ENCODE measurements around the gene PTPRR.
"Not testable (repeated sequence)": the region's sequence is repeated elsewhere in the genome, so short reads cannot be mapped to it uniquely, and the experiment has no call there.

PTPRR gene

DNA sequence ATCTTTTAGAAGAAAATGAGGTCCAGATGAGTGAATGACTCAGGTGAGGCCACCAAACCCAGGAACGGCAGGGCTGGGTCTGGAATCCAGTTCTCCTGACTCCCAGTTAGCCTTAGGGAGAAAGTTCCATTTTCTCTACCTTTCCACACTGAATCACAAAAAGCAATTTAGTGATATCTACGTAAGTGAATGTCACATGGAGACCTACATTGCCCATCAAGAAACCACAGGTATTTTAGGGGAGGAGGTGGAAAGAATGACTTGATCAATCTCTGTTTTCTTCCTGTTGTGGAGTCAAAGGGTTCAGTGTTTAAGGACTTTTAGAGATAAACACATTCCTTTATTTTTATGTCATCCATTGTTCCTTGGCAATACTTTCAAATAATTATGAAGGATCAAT, 176.4 kb downstream of the PTPRR start:
- no peak for DNase-seq (ENCODE audit: low read depth)

DNA sequence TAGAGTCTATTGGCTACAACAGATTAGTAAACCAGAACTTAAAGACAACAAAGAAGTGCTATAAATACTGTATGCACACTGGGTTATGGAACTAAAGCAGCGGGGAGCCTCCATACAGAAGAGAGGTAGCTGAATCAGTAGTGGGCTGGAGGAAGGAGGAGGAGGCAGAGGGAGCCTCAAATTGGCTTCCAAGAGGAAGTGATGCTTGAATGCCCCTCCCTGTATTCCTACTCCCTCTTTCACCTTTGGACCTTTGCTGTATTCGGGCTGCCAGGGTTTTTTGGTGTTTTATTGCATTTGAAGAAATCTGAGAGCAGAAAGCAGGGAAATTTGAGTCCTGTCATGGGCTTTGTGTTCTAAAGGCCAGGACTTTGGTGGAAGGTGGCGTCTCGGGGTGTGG, 179.3 kb downstream of the PTPRR start:
- no peak for DNase-seq (ENCODE audit: low read depth)

DNA sequence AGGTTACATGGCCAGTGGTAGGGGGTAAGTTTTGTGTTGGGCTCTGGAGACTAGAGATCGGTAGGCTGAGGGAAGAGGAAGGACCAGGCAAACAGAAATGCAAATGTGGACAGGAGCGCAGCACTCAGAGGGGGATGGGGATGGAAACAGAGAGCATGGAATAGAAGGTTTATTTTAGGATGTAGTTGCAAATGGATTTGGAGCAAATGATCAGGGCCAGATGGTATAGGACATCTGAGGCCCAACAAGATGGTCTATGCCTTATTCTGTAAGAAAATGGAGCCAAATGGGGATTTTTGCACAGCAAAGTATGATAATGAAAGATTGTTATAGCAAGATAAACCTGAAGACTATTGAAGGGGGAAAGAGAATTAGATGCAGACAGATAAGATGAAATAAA, 180.8 kb downstream of the PTPRR start:
- no peak for DNase-seq (ENCODE audit: low read depth)

DNA sequence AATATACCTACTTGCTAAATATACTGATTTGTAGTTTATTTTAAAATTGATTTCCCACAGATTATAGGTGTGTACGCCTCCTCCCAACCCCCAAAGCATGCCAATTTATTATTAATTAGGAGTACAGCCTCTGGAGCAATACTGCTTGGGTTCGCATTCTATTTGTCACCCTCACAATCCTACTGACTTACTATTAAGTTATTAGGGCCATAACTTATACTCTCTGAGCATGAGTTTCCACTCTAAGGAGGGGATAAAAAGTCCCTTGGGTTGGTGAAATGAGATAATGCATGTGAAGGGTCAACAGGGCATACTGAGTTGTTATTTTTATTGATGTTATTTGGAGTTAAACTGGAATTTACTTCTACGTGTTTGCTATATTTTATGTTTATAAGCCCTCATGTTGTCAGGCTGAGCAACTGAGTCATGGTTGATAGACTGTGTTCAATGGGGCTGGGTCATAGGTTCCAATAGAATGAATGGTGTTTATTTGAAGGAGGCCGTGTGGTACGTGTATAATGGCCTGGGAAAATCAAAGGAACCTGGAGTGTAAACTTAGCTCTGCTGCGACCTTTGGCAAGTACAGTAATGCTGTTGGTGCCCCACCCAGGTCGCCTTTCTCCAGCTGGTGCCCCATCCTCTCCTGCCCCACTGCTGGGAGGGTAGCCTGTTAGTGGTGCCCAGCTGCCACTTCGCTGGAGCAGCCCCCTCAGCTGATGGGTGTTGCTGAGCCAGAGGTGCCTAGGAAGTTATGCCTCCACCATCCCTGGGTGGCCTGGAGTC, 184.0 kb downstream of the PTPRR start:
- DNase-seq (ENCODE audit: low read depth): no peak

DNA sequence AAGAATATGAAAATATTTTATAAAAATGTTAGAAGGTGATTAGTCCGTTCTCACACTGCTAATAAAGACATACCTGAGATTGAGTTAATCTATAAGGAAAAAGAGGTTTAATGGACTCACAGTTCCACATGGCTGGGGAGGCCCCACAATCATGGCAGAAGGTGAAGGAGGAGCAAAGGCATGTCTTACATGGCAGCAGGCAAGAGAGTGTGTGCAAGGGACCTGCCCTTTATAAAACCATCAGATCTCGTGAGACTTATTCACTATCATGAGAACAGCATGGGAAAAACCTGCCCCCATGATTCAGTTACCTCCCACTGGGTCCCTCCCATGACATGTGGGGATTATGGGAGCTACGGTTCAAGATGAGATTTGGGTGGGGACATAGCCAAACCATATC, 185.3 kb downstream of the PTPRR start:
- DNase-seq (ENCODE audit: low read depth): not testable (repeated sequence)

DNA sequence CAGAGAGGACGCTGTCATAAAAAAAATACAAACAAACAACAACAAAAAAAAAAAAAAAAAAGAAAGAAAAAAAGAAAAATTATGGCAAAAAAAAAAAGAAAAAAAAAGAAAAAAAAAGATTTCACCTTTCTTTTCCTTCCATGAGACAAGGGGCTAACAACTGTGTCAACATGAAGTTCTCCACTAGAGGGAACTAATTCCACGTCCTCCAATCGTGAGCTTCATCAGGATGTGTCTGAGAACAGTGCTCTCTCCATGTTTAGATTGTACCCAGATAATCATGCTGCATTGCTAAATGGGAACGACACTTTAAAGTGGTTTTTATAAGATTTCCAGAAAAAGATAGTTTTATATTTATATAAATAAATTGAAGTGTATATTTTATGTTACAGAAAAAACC, 187.2 kb downstream of the PTPRR start:
- DNase-seq (ENCODE audit: low read depth): no peak

DNA sequence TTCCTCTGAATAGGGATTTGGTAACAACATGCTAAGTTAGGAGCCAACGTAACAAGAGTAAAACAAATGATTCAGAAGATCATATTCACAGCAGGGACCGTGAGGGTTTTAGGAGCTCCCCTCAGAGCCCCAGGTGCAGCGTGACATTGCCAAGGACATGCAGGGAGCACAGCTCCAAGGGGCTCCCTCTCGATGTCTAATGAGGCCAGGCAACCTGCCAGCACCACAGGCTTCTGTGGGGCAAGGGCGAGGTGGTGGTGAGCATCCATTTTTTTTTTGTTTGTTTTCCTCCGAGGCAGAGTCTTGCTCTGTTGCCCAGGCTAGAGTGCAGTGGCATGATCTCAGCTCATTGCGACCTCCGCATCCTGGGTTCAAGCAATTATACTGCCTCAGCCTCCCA, 188.3 kb downstream of the PTPRR start:
- DNase-seq (ENCODE audit: low read depth): no peak

DNA sequence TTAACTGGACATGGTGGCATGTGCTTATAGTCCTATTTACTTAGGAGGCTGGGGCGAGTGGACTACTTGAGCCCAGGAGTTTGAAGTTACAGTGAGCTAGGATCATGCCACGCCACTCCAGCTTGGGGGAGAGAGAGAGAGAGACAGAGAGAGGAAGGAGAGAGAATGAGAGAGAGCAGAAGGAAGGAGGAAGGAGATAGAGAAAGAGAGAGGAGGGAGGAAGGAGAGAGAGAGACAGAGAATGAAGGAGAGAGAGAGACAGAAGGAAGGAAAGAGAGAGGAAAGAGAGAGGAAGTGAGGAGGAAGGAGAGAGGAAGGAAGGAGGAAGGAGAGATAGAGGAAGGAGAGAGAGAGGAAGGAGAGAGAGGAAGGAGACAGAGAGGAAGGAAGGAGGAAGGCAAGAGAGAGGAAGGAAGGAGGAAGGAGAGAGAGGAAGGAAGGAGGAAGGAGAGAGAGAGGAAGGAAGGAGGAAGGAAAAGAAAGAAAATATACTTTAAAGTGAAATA, 189.8 kb downstream of the PTPRR start:
- no peak for DNase-seq (ENCODE audit: low read depth)

DNA sequence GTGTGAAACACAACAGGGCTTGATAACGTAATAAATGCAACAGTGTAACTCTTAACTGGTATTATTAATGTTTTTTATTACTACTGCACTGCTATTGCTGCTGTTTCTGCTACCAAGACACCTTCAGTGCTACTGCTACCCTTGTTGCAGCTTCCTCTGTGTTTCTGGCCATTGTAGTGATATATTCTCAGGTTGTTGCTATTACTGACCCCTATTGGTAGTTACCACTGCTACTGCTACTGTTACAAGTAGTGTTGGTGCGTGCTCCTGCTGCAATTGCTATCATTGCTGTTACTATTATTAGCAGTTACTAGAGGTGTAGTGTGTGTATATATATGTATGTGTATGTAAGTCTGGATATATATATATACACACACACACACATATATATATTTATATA, 196.1 kb downstream of the PTPRR start:
- no peak for DNase-seq (ENCODE audit: low read depth)

DNA sequence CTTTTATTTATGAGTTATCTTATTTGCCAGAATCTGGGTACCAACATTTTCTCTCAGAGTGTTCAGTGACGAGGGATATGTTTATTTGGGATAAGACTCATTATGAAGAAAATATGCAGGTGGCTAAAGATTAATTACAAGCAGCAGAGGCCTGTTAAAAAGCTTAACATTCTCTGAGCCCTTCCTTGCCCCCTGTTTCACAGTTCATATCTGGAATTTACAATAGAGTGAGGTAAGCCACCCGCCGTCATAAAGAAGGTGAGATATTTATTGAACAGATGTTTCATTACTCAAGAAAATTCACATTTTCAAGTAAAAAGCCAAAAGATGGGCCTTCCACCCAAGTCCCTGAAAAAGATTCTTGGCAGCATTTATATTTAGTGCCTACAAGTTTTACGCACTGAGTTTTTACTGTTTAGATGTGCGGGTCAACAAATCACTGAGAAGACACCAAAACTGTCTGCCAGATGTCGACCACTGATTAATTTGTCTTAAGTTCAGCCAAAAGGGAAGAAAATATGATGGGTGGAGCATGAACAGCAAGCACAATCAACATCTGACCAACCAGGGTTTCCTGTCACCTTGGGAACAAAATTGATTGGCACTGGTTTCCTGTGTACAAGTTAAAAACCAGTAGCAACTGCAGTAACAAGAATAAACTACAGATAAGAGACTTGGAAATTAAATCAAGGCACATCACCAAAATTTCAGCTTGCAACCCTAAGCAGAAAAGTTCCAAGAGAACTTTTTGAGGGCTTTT, 197.8 kb downstream of the PTPRR start:
- DNase-seq (ENCODE audit: low read depth): no peak

DNA sequence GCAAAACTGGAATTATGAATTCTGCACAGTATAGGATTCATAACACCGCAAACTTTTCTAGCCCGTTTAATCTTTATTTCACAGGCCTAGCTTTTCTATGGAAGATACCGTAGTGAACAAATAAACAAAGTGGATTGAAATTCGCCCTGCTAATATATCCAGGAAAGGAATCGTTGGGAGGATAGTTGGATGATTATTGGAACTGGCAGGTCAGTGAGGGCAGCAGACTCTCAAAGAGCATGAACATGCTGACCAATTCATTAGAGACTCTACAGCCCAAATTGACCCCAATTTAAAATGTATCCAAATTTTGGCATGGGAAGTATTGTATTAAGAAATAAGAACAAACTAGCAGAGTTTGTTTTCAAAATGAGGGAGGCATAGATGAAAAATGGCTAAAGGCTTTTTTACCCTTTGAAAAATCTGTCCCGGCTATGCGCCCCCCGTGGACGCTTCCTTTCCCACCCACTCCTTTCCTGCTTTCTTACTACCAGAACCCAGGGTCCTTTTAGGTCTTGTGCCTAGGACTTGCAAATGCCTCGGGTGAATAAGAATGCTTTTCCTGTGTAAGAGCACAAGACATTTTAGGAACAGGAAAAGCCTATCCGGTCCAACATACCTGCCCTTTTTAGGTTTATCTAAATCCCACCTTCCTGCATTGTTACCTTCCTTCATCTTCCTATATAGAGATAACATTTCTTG, 198.7 kb downstream of the PTPRR start:
- no peak for DNase-seq (ENCODE audit: low read depth)

DNA sequence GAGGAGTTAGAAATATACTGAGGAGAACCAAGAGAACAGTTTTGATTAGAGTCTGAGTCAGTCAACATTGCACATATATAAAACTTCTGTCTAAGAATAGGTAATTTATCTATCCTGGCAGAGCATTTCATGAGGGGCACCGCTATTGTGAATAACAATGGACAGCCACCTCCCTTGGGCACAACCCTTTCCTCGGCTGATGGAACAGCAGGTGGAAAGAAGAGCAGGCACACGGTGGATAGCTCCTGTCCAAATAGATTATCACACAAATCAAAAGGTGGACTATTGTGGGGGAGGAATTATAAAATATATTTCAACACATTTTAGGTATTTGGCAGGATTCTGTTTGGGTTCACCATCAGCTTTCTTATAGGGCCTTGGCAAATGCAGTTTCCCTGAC, 199.3 kb downstream of the PTPRR start:
- DNase-seq (ENCODE audit: low read depth): no peak

DNA sequence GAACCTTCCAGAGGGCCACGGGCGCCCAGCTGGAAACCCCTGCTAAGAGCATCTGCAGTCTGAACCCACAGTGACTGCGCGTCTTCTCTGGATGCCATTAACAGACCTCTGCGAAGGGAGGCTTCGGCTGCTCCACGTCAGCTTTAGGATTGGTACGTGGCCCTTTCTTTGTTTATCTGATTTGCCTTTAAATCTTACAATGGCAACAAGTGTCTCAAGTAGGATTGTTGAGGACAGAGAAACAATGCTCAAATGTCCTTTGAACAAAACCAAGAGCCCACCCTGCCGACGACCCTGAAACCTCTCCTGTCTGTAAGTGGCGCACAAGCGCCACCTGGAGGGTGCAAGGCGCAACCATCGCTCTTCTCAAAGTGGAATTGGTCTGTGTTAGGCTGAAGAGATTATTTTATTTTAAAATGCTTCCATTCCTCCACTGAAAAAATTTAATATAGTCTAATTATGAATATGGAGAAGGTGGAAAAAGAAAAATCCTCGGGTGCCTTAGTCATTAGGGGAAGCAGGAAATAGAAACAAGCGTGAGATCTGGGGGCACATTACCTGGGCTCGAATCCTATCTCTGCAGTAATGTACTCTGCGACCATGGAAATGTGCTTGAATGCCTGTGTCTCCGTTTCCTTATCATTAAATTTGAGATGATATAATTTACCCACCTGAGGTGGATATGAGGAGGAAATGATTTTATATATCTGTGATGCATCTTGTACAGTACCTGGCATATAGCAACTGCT, 200.7 kb downstream of the PTPRR start:
- DNase-seq (ENCODE audit: low read depth): no peak

DNA sequence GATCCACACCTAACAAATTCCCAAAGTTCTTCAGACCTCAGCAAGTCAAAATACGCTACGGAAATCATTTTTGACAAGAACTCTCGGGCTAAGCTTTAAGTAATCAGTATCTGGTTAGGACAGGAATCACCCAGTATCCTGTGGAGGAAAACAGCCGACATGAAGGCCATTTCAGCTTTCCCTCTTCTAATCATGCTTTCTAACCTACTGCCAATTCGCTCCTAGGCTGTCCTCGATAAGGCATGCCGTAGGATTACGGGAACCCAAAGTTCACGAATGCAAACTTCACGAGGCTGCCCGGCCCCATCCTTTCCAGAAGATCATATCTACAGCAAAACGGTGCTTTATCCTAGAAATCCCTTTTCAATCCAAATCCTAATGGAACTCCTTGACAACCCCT, 201.5 kb downstream of the PTPRR start:
- no peak for DNase-seq (ENCODE audit: low read depth)

DNA sequence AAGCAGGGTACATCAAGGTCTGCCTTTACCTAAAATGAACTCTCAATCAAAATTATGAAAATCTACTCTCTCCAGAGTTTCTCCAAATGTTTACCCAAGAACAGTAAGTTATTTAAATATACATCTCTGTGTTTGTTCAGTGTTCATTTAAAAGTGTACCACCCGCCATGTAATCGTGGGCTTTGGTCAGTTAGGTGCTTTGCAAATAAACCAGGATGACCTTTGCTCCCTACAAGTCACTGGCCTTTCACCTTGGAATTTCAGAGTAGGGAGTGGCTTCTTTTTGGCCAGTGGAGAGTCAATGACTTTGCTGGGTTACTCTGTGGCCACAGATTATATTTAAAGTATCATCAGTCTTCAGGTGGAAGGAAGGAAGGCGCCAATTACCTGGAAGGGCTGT, 208.7 kb downstream of the PTPRR start:
- DNase-seq (ENCODE audit: low read depth): no peak

DNA sequence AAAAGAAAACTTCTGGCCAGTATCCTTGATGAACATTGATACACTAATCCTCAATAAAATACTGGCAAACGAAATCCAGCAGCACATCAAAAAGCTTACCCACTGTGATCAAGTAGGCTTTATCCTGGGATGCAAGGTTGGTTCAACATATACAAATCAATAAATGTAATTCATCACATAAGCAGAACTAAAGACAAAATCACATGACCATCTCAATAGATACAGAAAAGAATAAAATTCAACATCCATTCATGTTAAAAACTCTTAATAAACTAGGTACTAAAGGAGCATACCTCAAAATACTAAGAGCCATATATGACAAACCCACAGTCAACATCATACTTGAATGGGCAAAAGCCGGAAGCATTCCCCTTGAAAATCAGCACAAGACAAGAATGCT, 211.5 kb downstream of the PTPRR start:
- no peak for DNase-seq (ENCODE audit: low read depth)

DNA sequence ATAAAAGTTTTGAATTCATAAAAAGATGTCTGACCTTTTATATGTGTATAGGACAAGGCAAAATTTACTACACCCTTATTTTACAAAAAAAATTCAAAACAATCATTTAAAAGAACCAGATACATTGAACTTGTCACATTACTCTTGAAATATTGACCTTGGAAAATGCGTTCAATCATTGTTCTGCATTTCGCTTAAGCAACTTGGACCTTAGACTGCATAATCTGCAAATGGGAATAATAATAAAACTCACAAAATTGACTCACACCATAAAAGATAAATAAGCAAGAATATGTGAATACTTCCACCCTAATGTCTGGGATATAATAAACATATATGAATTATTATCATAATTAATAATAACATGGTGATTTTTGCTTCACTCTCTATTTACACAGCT, 213.9 kb downstream of the PTPRR start:
- no peak for DNase-seq (ENCODE audit: low read depth)

DNA sequence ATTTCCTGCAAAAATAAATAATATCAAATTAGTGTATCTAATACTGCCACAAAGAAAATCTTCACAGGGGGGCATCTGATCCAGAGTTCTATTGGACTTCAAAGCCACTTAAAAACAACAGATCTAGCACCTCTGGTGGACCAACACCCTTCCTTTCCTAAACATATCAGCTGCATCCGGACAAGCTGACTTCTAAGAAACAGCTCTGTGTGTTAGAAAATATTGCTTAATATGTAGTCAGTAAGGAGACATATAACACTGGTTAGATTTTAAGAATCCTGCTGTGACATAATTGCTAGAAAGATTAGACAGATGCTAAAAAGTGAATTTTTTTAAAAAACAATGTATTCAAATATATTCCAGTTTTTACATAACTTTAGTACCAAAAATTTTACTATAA, 222.2 kb downstream of the PTPRR start:
- no peak for DNase-seq (ENCODE audit: low read depth)

DNA sequence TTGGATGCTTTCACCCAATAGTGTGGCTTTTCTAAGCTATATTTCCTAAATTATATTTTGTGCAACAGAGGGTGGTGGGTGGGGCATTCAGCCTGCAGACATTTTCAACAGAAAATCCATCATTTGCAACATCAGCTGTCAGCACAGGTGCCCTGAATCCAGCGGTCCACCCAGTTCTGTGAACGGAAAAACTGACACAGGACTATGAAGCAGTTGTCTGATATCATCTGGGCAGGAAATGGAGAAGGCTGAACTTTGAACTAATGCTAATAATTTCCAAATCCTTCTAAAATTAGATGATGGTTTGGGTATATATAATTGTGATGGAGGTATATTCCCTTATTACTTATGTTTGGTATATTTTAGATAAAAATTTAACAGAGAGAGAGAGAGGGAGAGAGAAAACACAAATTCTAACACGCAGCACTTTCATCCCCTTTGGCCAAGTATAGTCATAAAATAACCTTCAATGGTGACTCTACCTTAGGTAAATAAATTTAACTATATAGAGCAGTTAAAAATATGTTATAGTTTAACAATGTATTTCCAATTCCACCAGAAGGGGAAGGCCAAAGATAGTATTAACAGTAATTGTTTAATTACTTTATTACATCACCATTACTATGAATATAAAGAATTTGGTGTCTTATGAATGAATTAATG, 225.0 kb downstream of the PTPRR start:
- no peak for DNase-seq (ENCODE audit: low read depth)

DNA sequence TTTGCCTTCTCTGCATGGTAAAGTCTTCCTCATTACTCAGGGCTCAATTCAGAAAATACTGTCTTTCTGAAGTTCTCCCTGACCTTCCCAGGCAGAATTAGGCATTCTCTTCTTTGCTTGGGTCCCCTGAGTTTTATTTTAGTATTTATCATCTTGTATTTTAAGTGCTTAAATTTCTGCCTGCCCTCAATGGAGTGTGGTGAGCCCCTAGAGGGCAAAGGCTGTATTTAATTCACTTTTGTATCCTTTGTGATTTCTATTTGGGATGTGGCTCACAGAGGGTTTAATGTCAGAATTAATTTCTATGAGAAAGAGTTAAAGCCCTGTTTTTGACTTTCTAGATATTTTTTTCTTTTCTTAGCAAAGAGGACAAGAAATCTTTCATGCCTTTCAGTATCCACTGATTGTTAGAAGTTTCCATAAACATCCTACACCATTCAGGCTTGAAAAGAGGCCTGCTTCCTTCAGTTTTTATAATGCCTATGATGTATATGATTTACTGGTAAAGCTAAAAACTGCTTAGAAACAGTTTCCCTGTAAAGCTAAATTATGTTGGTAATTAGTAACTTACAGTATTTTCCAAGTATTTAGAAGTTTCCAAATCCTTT, 227.8 kb downstream of the PTPRR start:
- no peak for DNase-seq (ENCODE audit: low read depth)

DNA sequence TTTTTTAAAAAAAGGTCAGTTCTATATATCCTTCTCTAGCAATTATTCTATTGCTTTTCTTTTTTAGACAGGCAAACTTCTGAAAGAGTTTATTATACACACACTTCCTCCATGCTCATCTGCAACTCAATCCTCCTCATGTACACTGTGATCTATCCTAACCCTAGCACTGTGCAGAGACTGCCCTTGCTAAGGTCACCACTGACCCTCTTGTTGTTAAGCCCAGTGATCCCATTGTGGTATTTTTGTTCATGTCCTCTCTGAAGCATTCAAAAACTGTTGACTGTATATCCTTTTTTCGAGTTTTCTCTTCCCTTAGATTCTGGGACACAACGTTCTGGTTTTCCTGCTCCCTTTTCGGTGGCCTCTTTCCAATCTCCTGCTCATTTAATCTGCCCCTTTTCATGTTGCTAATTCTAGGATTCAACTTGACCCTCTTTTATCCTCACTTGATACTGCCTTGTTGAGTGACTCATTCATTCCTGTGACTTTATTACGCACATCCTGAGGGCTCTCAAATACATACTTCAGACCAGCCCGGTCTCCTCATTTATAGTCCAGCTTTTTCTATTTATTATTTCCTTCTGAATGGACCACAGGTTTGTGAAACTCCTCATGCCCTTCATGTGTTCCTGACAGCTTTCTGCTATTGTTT, 229.4 kb downstream of the PTPRR start:
- no peak for DNase-seq (ENCODE audit: low read depth)
